ENCODE data around the gene TEX52. TPM values are rescaled to one million over a fixed set of nuclear protein-coding genes. Genes with fewer than 3 reads are reported as not detected.

Gene TEX52
- total RNA-seq, 2 experiments from 2014 or later: 0.25 to 0.29 TPM

DNA sequence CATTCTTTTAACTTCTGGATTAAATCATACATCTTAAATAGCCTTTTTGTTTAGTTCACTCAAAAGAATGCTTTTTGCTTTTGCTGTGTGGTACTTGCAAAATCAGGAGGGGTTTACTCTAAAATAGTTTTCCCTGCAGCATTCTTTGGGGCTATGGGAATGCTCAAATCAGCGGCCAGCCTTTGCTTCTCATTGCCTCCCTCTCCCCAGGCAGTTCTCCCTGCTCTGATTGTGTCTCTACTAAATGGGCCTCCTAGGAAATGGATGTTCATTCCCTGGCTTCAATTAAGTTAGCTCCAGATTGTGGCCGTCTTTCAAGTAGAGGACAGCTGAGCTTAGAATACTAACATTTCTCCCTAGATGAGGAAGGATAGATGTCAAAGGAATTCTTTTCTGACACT is 38.2 kb upstream of the TEX52 start:
- no peaks in the 10 kb centered on the region for H3K9me3 ChIP-seq (ENCODE audit: low read length)
- BruUV-seq (replicated peaks): no TSS peak
- H3K36me3 ChIP-seq (ENCODE audit: insufficient read depth, low read length): no peaks in the 10 kb centered on the region
- H3K27ac ChIP-seq (ENCODE audit: low read depth, low read length, poor library complexity, severe bottlenecking): no peak overlapping the region
- peaks cover 5% of the 10 kb centered on the region for H3K4me1 ChIP-seq (ENCODE audit: insufficient read depth, low read length, poor library complexity, severe bottlenecking)
- DNase-seq (ENCODE audit: low spot score): no peak
- intact Hi-C loops (cut with micrococcal nuclease; ENCODE audit: unreplicated experiment): no loop called here
- ChIA-PET CTCF (ENCODE audit: unreplicated experiment) (no interaction called here), POLR2A (interaction anchor here (1.4 kb wide), 1 partner anchor 38 kb away, joined by 3 read pairs; no protein-coding TSS in a partner anchor)
- TF ChIP-seq, protein P1, sequence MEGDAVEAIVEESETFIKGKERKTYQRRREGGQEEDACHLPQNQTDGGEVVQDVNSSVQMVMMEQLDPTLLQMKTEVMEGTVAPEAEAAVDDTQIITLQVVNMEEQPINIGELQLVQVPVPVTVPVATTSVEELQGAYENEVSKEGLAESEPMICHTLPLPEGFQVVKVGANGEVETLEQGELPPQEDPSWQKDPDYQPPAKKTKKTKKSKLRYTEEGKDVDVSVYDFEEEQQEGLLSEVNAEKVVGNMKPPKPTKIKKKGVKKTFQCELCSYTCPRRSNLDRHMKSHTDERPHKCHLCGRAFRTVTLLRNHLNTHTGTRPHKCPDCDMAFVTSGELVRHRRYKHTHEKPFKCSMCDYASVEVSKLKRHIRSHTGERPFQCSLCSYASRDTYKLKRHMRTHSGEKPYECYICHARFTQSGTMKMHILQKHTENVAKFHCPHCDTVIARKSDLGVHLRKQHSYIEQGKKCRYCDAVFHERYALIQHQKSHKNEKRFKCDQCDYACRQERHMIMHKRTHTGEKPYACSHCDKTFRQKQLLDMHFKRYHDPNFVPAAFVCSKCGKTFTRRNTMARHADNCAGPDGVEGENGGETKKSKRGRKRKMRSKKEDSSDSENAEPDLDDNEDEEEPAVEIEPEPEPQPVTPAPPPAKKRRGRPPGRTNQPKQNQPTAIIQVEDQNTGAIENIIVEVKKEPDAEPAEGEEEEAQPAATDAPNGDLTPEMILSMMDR (conservative IDR thresholded peaks at IDR 0.05; ENCODE audit: low read length): no peak
- TF ChIP-seq EZH2phosphoT487 (IDR thresholded peaks at IDR 0.05; ENCODE audit: borderline replicate concordance, low read depth, low read length): no peak
- no peaks in the 10 kb centered on the region for H4K20me1 ChIP-seq (ENCODE audit: insufficient read depth, low read length)
- no peak overlapping the region for H2AFZ ChIP-seq (ENCODE audit: low read length)
- no peak overlapping the region for H3K4me2 ChIP-seq (ENCODE audit: low read length)
- H3K4me3 ChIP-seq (ENCODE audit: low read depth, low read length, poor library complexity, severe bottlenecking): no peak overlapping the region
- no peaks in the 10 kb centered on the region for H3K9me2 ChIP-seq (ENCODE audit: insufficient read depth, low read length)
- no peaks in the 10 kb centered on the region; the same call in 1 of the 2 replicates for H3K79me2 ChIP-seq (ENCODE audit: insufficient read depth, low read depth, low read length)

DNA sequence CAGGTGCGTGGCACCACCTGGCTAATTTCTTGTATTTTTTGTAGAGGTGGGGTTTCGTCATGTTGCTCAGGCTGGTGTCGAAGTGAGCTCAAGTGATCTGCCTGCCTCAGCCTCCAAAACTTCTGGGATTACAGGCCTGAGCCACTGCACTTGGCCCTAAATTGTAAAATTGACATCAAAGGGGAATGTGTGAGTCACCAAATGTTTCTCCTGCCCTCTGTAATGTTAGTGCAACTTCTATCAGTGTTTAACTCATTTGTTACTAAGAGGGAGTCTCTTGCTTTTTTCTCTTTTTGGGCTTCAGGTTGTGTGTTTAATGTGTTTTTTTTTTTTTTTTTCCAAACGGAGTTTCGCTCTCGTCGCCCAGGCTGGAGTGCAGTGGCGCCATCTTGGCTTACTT is 36.2 kb upstream of the TEX52 start:
- no peak overlapping the region for H3K4me2 ChIP-seq (ENCODE audit: low read length)
- CTCF ChIA-PET (ENCODE audit: unreplicated experiment): no interaction called here
- intact Hi-C loops (cut with micrococcal nuclease; ENCODE audit: unreplicated experiment): loop anchor here (5.0 kb wide), 1 partner anchor 49 kb away; no protein-coding TSS in a partner anchor

DNA sequence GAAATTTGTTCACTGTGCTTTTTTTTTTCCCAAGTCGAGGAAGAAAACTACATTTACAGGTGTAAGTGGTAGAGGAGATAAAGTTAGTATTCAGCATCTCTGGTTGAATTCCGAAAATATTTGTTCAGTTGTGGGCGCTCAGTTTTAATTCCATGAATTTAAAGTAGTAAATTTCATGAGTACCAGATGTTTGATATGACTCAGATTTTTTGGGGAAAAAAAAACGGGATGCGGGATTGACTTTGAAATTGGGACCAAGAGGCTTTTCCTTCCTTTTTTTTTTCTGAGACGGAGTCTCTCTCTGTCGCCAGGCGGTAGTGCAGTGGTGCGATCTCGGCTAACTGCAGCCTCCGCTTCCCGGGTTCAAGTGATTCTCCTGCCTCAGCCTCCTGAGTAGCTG is 35.4 kb upstream of the TEX52 start:
- H4K20me1 ChIP-seq (ENCODE audit: insufficient read depth, low read length): no peaks in the 10 kb centered on the region
- TF ChIP-seq, protein P1 (conservative IDR thresholded peaks at IDR 0.05; ENCODE audit: low read length): no peak
- TF ChIP-seq EZH2phosphoT487 (IDR thresholded peaks at IDR 0.05; ENCODE audit: borderline replicate concordance, low read depth, low read length): no peak
- H3K4me2 ChIP-seq (ENCODE audit: low read length): peak overlapping the region; percentile 97; the same call in 1 of the 2 replicates
- BruUV-seq (replicated peaks): no TSS peak
- H3K9me2 ChIP-seq (ENCODE audit: insufficient read depth, low read length): no peaks in the 10 kb centered on the region
- H3K4me1 ChIP-seq (ENCODE audit: insufficient read depth, low read length, poor library complexity, severe bottlenecking): peaks cover 6% of the 10 kb centered on the region
- no peak overlapping the region for H3K4me3 ChIP-seq (ENCODE audit: low read depth, low read length, poor library complexity, severe bottlenecking)
- ChIA-PET POLR2A (no interaction called here), CTCF (ENCODE audit: unreplicated experiment) (no interaction called here)
- no peak overlapping the region for H3K27ac ChIP-seq (ENCODE audit: low read depth, low read length, poor library complexity, severe bottlenecking)
- no peaks in the 10 kb centered on the region for H3K9me3 ChIP-seq (ENCODE audit: low read length)
- H3K36me3 ChIP-seq (ENCODE audit: insufficient read depth, low read length): peaks cover 25% of the 10 kb centered on the region
- no peaks in the 10 kb centered on the region; the same call in 1 of the 2 replicates for H3K79me2 ChIP-seq (ENCODE audit: insufficient read depth, low read depth, low read length)
- no peak for DNase-seq (ENCODE audit: low spot score)
- no peak overlapping the region for H2AFZ ChIP-seq (ENCODE audit: low read length)
- intact Hi-C loops (cut with micrococcal nuclease; ENCODE audit: unreplicated experiment): loop anchor here (5.0 kb wide), 1 partner anchor 50 kb away; no protein-coding TSS in a partner anchor

More for the DNA sequence above, 36.2 kb upstream of the TEX52 start:
- no peak for DNase-seq (ENCODE audit: low spot score)
- no peak overlapping the region for H3K4me3 ChIP-seq (ENCODE audit: low read depth, low read length, poor library complexity, severe bottlenecking)
- no peaks in the 10 kb centered on the region for H3K9me3 ChIP-seq (ENCODE audit: low read length)
- TF ChIP-seq, protein P1 (conservative IDR thresholded peaks at IDR 0.05; ENCODE audit: low read length): no peak
- TF ChIP-seq EZH2phosphoT487 (IDR thresholded peaks at IDR 0.05; ENCODE audit: borderline replicate concordance, low read depth, low read length): no peak
- H3K9me2 ChIP-seq (ENCODE audit: insufficient read depth, low read length): no peaks in the 10 kb centered on the region
- no peak overlapping the region for H2AFZ ChIP-seq (ENCODE audit: low read length)
- H3K27ac ChIP-seq (ENCODE audit: low read depth, low read length, poor library complexity, severe bottlenecking): no peak overlapping the region
- peaks cover 18% of the 10 kb centered on the region for H3K36me3 ChIP-seq (ENCODE audit: insufficient read depth, low read length)
- H3K79me2 ChIP-seq (ENCODE audit: insufficient read depth, low read depth, low read length): no peaks in the 10 kb centered on the region; the same call in 1 of the 2 replicates
- POLR2A ChIA-PET: no interaction called here
- no TSS peak for BruUV-seq (replicated peaks)
- peaks cover 6% of the 10 kb centered on the region for H3K4me1 ChIP-seq (ENCODE audit: insufficient read depth, low read length, poor library complexity, severe bottlenecking)
- no peaks in the 10 kb centered on the region for H4K20me1 ChIP-seq (ENCODE audit: insufficient read depth, low read length)

Measured in OCI-LY7 (cell line).